HG03175 (cell line): ENCODE data around the gene CHEK1.

ENCODE experiments used
- ATAC-seq: cut with Tn5 transposase; IDR thresholded peaks from one replicate; pipeline ENCODE4 v1.9.1; 2021; ENCODE audit warnings: mild to moderate bottlenecking, moderate library complexity; ENCODE audit not compliant: unreplicated experiment

Gene CHEK1

GRCh38 chr11:125625630-125626287 is 796 bp downstream of the CHEK1 start:
- peak; percentile 85 for ATAC-seq

DNA sequence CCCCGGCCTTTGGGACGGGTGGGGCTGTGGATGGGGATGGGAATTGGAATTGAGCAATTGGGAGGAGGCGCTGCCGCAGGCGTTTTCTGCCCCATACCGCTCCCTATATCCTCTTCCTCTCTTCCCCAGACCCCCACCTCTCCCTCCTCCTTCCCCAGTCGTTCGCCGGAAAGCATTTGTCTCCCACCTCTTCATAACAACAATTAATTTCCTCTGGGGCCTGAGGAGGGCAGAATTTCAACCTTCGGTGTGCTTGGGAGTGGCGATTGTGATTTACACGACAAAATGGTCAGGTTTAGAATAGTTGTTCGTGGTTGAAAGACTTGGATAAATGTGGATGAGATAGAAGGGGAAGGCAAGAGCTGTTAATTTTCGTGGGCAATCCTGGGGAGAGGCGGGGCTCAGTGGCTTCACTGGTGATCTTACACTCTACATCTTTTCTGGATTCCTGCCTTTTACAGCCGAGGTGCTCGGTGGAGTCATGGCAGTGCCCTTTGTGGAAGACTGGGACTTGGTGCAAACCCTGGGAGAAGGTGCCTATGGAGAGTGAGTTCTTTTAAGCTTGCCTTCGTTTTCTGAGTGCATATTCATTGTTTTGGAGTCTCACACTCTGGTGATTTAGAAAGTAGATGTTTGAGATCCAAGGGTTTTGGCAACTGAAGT is 1.5 kb downstream of the CHEK1 start:
- ATAC-seq = peak; percentile 37

DNA sequence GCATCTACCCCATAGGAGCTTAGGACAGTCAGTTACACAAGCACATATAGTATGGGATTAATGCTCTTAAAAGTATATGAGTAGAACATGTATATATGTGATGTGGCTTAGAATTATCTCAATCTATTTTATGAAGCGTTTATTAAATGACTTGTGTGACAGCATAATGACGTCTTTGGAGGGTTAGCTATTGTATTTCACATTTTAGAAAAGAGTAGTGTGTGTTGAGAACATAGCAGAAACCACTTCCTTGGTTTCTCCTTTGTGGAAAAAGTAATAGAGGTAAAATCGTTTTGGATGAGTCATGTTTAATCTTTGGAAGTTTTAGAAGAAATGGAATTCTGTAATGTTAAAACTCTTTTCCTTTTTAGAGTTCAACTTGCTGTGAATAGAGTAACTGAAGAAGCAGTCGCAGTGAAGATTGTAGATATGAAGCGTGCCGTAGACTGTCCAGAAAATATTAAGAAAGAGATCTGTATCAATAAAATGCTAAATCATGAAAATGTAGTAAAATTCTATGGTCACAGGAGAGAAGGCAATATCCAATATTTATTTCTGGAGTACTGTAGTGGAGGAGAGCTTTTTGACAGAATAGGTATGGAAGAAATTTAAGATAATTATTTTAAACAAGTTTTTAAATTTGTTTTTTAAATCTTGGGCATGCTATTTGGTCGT is 2.4 kb downstream of the CHEK1 start:
- ATAC-seq = no peak

- ATAC-seq = no peak
These were observed 12.9 kb downstream of the CHEK1 start for GRCh38 chr11:125637840-125638239.

- ATAC-seq = no peak
These were observed 13.4 kb downstream of the CHEK1 start for GRCh38 chr11:125638315-125638714.

DNA sequence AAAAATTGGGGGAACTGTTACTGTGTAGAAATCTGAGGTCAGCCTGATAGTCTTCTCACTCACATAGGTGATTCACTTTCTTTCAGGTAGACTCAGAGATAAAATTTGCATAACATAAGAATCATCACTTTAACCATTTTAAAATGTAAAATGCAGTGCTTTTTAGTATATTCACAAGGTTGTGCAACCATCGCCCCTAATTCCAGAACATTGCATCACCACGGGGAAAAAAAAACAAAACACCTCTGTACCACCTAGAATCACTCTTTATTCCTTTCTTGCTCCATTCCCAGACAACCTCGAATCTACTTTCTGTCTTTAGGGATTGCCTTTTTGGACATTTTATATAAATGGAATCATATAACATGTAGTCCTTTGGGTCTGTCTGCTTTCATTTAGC is 20.9 kb downstream of the CHEK1 start:
- ATAC-seq = no peak

DNA sequence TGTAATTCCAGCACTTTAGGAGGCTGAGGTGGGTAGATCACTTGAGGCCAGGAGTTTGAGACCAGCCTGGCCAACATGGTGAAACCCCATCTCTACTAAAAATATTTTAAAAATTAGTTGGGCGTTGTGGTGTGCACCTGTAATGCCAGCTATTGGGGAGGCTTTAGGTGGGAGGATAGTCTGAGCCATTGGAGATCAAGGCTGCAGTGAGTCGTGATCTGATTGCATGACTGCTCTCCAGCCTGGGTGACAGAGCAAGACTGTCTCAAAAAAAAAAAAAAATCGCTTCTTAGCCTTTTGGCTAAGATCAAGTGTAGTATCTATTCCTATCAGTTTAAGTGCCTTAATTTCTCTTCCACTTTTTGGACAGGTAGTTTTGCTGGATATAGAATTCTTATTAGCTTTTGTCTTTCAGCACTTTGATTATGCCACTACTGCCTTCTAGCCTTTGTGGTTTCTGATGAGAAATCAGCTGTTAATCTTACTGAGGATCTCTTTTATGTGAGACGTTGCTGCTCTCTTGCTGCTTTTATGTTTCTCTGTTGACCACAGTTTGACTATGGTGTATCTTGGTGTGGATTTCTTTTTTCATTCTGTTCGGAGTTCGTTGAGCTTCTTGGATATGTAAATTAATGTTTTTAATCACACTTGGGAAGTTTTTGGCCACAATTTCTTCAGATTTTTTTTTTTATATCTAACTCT is 24.7 kb downstream of the CHEK1 start:
- no peak for ATAC-seq

- no peak for ATAC-seq
These were observed 37.7 kb downstream of the CHEK1 start for GRCh38 chr11:125662689-125663088.

GRCh38 chr11:125663910-125664309 is 38.9 kb downstream of the CHEK1 start:
- no peak for ATAC-seq

- no peak for ATAC-seq
These were observed 42.2 kb downstream of the CHEK1 start for GRCh38 chr11:125667151-125667550.

DNA sequence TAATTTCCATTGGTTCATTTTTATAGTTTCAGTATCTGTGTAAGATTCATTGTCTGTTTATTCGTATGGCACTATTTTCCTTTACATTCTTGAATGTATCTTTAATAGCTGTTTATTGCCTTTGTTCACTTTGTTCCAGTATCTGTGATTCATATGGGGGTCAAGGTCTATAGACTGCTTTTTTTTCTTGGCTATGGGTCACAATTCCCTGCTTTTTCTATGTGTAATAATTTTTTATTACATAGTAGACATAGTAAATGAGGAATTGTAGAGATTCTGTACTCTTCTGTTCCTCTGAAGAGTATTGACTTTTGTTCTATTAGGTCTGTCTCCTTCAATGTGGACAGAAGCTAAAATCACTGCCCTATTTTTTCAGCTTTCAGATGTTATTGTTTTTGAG is 45.2 kb downstream of the CHEK1 start:
- ATAC-seq = no peak

DNA sequence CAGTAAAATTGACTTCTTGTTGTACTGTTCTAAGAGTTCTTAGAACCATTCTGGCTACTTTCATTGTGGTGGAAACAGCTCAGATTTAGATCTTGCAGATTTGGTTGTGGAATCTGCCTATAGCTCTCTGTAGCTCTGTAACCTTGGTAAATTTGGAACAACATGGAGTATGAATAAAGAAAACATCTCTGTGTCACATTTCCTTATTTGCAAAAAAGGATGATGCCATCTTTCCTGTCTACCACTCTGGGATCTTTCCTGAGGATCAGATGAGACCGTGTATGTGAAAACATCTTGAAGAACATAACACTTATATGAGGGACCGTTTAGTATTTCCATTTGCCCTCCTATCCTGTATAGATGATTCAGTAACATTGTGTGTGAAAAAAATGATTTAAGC is 46.6 kb downstream of the CHEK1 start:
- ATAC-seq = no peak

DNA sequence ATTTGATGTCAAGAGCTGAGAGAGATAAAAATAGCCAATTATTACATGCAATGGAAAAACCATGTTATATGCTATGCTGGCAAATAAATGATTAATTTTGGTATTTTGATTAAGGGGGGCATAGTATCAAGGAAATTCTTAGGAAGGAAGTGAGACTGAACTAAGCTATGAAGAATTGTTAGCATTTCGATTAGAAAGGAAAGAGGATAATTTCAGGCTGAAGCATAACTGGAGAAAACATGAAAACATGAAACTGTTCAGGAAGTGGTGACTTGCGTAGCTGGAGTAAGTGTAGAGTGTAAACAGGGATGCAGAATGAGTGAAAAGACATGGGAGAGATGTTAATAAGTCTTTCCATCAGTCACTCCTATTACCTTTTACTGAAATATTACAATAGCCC is 49.2 kb downstream of the CHEK1 start:
- no peak for ATAC-seq

DNA sequence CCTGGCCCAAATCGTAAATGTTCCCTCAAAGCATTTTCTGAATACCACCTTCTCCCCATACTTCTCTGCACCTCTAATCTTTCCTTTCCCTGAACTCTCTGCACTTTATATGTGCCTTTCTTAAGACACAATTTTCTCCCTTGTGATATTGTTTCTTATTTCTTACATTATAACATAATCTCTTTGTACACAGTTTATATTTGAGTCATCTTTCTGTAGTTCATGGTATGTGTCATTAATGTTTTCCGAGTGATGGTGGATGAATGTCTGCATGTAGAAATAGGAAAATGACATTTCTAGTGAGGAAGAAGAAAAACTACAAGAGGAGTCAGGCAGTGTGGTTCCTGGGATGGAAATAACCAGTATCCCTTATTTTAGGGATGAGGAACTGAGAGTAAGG is 50.2 kb downstream of the CHEK1 start:
- no peak for ATAC-seq

DNA sequence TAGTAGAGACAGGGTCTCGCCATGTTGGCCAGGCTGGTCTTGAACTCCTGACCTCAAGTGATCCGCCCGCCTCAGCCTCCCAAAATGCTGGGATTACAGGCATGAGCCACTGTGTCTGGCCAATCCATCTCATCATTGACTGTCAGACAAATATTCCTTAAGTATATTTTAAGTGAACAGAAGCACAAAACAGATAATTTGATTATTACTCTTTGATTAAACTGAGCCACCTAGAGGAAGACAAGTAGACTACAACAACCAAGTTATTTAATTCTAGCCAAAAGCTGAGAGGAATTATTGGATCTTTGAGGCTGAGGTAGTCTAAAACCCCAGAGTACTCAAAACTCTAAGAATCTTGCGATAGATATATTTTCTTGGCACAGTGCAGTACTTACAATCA is 54.4 kb downstream of the CHEK1 start:
- no peak for ATAC-seq

- no peak for ATAC-seq
These were observed 54.9 kb downstream of the CHEK1 start for GRCh38 chr11:125679837-125680236.

DNA sequence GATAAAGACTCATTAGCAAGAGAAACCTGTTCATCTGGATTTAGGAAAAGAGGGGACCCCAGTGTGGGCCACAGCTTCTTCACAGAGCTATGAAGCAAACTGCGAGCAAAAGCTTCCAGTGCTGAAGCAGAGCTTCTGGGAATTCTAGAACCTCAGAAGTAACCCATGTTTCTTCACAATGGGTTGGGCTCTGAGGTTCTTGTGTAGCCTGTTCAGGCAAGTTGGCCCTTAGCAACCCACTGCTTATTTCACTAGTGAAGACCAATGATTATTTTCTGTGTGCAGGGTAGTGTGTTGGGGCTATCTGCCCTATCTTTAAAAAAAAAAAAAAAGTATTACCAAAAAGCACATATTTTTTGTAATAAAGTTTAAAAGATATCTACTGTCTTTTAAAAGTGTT is 55.8 kb downstream of the CHEK1 start, which contains the start of gene ACRV1:
Gene ACRV1, minus strand, starts transcription at position 101 of the 400 bp plus-strand sequence. Its CDS starts 67 bp downstream, at position 34.
- ATAC-seq = no peak

DNA sequence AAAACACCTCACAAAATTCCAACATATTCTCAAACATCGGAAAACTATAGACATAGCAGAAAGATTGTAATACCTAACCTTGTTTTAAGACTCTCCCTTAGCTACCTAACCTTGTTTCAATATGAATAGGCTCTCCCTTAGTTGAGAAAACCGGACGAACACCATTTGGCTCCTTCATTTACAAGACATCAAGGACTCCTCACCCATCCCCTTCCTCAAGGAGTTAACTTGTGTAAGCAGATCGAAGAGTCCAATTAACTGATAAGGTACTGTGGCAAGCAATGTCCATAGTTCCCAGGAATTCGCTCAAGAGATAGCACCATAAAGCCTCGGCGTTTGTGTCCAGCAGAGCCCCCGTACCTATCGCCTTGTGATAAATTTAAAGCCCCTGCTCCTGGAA is 60.3 kb downstream of the CHEK1 start:
- no peak for ATAC-seq

- no peak for ATAC-seq
These were observed 63.1 kb downstream of the CHEK1 start for GRCh38 chr11:125688066-125688465.

- ATAC-seq = no peak
These were observed 63.7 kb downstream of the CHEK1 start for GRCh38 chr11:125688632-125689031.

GRCh38 chr11:125689274-125689859 is 64.4 kb downstream of the CHEK1 start:
- ATAC-seq = no peak
